HepG2 (cell line): ENCODE data around the gene DMAC2L. TPM values are rescaled to one million over a fixed set of nuclear protein-coding genes. Genes with fewer than 3 reads are reported as not detected.

Experiments
- ATRX ChIP-seq: sonication (generic); formaldehyde crosslinking; IDR thresholded peaks from 2 replicates; pipeline ENCODE4 v1.4.0; 2020; ENCODE audit warnings: missing genetic modification reagents, borderline replicate concordance
- CHCHD3 ChIP-seq: sonication (generic); formaldehyde crosslinking; IDR thresholded peaks from 2 replicates; pipeline ENCODE4 v1.8.0; 2022; ENCODE audit warnings: mild to moderate bottlenecking, missing genetic modification reagents, moderate library complexity
- ETV5 ChIP-seq: IDR thresholded peaks from 2 replicates; pipeline ENCODE4 v1.6.1; 2018; ENCODE audit warnings: missing biosample characterization, missing genetic modification reagents, inconsistent platforms, borderline replicate concordance
- FIP1L1 ChIP-seq: fragments of 200-400 bp; formaldehyde crosslinking; IDR thresholded peaks from 2 replicates; pipeline ENCODE4 v1.6.1; 2018; ENCODE audit warnings: low read depth, mild to moderate bottlenecking, low read length, moderate library complexity, borderline replicate concordance; ENCODE audit not compliant: insufficient read depth
- JARID2 ChIP-seq: sonication (generic); formaldehyde crosslinking; IDR thresholded peaks from 2 replicates; pipeline ENCODE4 v1.8.1; 2023; ENCODE audit warnings: missing genetic modification reagents, inconsistent platforms; ENCODE audit not compliant: insufficient replicate concordance
- MIXL1 ChIP-seq: IDR thresholded peaks from 2 replicates; pipeline ENCODE4 v1.6.1; 2016
- NFYB ChIP-seq: sonication (generic); formaldehyde crosslinking; IDR thresholded peaks from 2 replicates; pipeline ENCODE4 v1.4.0; 2020; ENCODE audit warnings: missing genetic modification reagents
- NKX3-1 ChIP-seq: sonication (generic); formaldehyde crosslinking; IDR thresholded peaks from 2 replicates; pipeline ENCODE4 v1.5.0; 2020; ENCODE audit warnings: missing genetic modification reagents
- PAF1 ChIP-seq: IDR thresholded peaks from 2 replicates; pipeline ENCODE4 v1.6.1; 2016; ENCODE audit warnings: missing genetic modification reagents, missing compliant biosample characterization
- SOX13 ChIP-seq, 3 experiments: fragments of 450-650 bp in 1 of 3; sonication (generic) in 1 of 3; formaldehyde crosslinking in 1 of 3; IDR thresholded peaks in 2 of 3; conservative IDR thresholded peaks in 1 of 3; 2 replicates each; pipeline versions ENCODE4 v1.5.0 to v1.6.1; 2016 to 2020; ENCODE audit warnings: antibody characterized with exemption in 1 of 3, mild to moderate bottlenecking in 1 of 3, missing compliant biosample characterization in 1 of 3, missing genetic modification reagents in 1 of 3, moderate library complexity in 1 of 3
- ZBTB3 ChIP-seq: sonication (generic); formaldehyde crosslinking; IDR thresholded peaks from 2 replicates; pipeline ENCODE4 v1.4.0; 2020; ENCODE audit warnings: low read depth, mild to moderate bottlenecking, moderate library complexity, missing genetic modification reagents, borderline replicate concordance
- ZNF138 ChIP-seq: sonication (generic); formaldehyde crosslinking; IDR thresholded peaks from 2 replicates; pipeline ENCODE4 v1.5.0; 2020; ENCODE audit warnings: mild to moderate bottlenecking, low read depth, missing genetic modification reagents
- ZNF296 ChIP-seq: sonication (generic); formaldehyde crosslinking; conservative IDR thresholded peaks from 2 replicates; pipeline ENCODE4 v1.5.0; 2020; ENCODE audit warnings: mild to moderate bottlenecking, missing genetic modification reagents
- ZNF34 ChIP-seq: sonication (generic); formaldehyde crosslinking; IDR thresholded peaks from 2 replicates; pipeline ENCODE4 v1.4.0; 2020; ENCODE audit warnings: mild to moderate bottlenecking, missing genetic modification reagents, borderline replicate concordance
- ZNF570 ChIP-seq: sonication (generic); formaldehyde crosslinking; IDR thresholded peaks from 2 replicates; pipeline ENCODE4 v1.4.0; 2020; ENCODE audit warnings: mild to moderate bottlenecking, missing genetic modification reagents, borderline replicate concordance
- ZNF781 ChIP-seq: sonication (generic); formaldehyde crosslinking; IDR thresholded peaks from 2 replicates; pipeline ENCODE4 v1.5.1; 2020; ENCODE audit warnings: borderline replicate concordance, mild to moderate bottlenecking, missing genetic modification reagents; ENCODE audit errors: not compliant biosample characterization
- ZNF816 ChIP-seq: sonication (generic); formaldehyde crosslinking; IDR thresholded peaks from 2 replicates; pipeline ENCODE4 v1.8.0; 2022; ENCODE audit warnings: missing genetic modification reagents, mild to moderate bottlenecking, borderline replicate concordance
- polyA plus RNA-seq, 8 experiments: library from polyadenylated mRNA; depleted of rRNA in 3 of 8; stranded (reverse) in 7 of 8; unstranded in 1 of 8; fragments of >200 nt; fragmentation: Illumina TruSeq in 4 of 8; extraction: Trizol in 4 of 8; gene quantifications; 2 replicates each; pipeline versions ENCODE4 v1.2.1 to v1.2.3, GENCODE V29; 2011 to 2016; ENCODE audit warnings: low read depth in 4 of 8, missing spikeins in 1 of 8, mixed read lengths in 1 of 8; ENCODE audit not compliant: insufficient read depth in 1 of 8
- total RNA-seq, 5 experiments: library from RNA; depleted of rRNA; stranded (reverse); fragments of >200 nt; fragmentation: Illumina TruSeq; extraction: Trizol; gene quantifications; 2 replicates each; pipeline ENCODE4 v1.2.3, GENCODE V29; 2016; ENCODE audit warnings: low read depth in 1 of 5
- TF ChIP-seq, protein P1 (sequence below): IDR thresholded peaks from 2 replicates; pipeline ENCODE4 v1.6.1; 2012; ENCODE audit warnings: low read length, improper control_type of control experiment
- TF ChIP-seq, protein P2 (sequence below): IDR thresholded peaks from 2 replicates; pipeline ENCODE4 v1.6.1; 2018; ENCODE audit warnings: missing genetic modification reagents, mild to moderate bottlenecking, missing compliant biosample characterization
- TF ChIP-seq, protein P3 (sequence below): sonication (generic); IDR thresholded peaks from 2 replicates; pipeline ENCODE4 v1.6.1; 2016; ENCODE audit warnings: low read depth, borderline replicate concordance

DMAC2L gene
- total and polyA plus RNA-seq, 2 of the 13 experiments (the other 11 are each of a cell fraction or from before 2014, with no cell fraction given): 19.4 to 23.2 TPM

DNA sequence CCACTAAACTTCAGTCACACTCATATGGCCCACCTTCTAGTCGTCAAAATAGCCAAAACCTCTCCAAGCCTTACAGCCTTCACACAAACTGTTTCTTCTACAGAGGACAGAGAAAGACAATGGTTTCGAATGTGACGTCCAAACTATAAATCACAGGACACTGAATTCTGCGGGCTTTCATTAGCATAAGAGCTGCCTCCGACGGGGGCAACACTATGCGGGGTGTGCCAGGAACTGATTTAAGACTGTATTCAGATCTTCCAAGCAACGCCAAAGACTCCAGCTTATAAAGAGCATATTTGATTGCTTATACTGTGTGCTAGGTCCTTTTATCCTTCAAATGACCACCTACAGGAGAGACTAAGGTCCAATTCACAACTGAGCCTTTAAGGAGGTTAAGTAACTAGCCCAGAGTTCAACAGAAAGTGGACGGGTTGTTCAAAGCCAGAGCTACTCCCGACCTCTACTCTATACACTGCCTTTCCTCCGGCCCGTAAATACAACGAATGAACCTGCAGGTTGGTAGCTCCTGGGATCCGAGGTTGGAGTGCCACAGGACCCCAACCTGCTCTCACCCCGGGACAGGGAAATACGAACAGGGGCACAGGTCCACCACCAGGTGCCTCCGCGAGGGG lies 670 bp upstream of the DMAC2L start (continued):
- TF ChIP-seq MIXL1 (CRISPR knock-in tag) (peak; percentile 47; the same call in 1 of the 2 replicates), NKX3-1 (CRISPR knock-in tag) (peak; percentile 14; the same call in 1 of the 2 replicates), NFYB (CRISPR knock-in tag) (no peak), ZBTB3 (peak; percentile 7; the same call in 1 of the 2 replicates), ZNF570 (CRISPR knock-in tag) (no peak), ATRX (CRISPR knock-in tag) (no peak), FIP1L1 (no peak), ETV5 (CRISPR knock-in tag) (0 out of 2 replicates have a peak, but pooled peaks have one; percentile 7), ZNF816 (CRISPR knock-in tag) (no peak), ZNF138 (no peak), ZNF296 (CRISPR knock-in tag) (no peak), CHCHD3 (CRISPR knock-in tag) (0 out of 2 replicates have a peak, but pooled peaks have one; percentile 7), ZNF781 (CRISPR knock-in tag) (peak; percentile 7), PAF1 (no peak), JARID2 (CRISPR knock-in tag) (no peak), ZNF34 (CRISPR knock-in tag) (0 out of 2 replicates have a peak, but pooled peaks have one; percentile 8), SOX13 (IDR thresholded peaks at IDR 0.05) (no peak), SOX13 (CRISPR knock-in tag; conservative IDR thresholded peaks at IDR 0.05 in 1 of 2, IDR thresholded peaks at IDR 0.05 in 1 of 2) (no peak)
- TF ChIP-seq, protein P1, sequence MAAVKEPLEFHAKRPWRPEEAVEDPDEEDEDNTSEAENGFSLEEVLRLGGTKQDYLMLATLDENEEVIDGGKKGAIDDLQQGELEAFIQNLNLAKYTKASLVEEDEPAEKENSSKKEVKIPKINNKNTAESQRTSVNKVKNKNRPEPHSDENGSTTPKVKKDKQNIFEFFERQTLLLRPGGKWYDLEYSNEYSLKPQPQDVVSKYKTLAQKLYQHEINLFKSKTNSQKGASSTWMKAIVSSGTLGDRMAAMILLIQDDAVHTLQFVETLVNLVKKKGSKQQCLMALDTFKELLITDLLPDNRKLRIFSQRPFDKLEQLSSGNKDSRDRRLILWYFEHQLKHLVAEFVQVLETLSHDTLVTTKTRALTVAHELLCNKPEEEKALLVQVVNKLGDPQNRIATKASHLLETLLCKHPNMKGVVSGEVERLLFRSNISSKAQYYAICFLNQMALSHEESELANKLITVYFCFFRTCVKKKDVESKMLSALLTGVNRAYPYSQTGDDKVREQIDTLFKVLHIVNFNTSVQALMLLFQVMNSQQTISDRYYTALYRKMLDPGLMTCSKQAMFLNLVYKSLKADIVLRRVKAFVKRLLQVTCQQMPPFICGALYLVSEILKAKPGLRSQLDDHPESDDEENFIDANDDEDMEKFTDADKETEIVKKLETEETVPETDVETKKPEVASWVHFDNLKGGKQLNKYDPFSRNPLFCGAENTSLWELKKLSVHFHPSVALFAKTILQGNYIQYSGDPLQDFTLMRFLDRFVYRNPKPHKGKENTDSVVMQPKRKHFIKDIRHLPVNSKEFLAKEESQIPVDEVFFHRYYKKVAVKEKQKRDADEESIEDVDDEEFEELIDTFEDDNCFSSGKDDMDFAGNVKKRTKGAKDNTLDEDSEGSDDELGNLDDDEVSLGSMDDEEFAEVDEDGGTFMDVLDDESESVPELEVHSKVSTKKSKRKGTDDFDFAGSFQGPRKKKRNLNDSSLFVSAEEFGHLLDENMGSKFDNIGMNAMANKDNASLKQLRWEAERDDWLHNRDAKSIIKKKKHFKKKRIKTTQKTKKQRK: no peak
- TF ChIP-seq, protein P2, sequence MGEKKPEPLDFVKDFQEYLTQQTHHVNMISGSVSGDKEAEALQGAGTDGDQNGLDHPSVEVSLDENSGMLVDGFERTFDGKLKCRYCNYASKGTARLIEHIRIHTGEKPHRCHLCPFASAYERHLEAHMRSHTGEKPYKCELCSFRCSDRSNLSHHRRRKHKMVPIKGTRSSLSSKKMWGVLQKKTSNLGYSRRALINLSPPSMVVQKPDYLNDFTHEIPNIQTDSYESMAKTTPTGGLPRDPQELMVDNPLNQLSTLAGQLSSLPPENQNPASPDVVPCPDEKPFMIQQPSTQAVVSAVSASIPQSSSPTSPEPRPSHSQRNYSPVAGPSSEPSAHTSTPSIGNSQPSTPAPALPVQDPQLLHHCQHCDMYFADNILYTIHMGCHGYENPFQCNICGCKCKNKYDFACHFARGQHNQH: no peak
- TF ChIP-seq, protein P3, sequence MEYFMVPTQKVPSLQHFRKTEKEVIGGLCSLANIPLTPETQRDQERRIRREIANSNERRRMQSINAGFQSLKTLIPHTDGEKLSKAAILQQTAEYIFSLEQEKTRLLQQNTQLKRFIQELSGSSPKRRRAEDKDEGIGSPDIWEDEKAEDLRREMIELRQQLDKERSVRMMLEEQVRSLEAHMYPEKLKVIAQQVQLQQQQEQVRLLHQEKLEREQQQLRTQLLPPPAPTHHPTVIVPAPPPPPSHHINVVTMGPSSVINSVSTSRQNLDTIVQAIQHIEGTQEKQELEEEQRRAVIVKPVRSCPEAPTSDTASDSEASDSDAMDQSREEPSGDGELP: no peak
